Panc1 (cell line): ENCODE results near the gene TMEM108. TPM values are rescaled to one million over a fixed set of nuclear protein-coding genes. Genes with fewer than 3 reads are reported as not detected.

Source experiments
- ATAC-seq: fragments of 200-7000 bp; cut with Tn5 transposase; 2 replicates; pipeline ENCODE4 v1.9.1; 2020; ENCODE audit warnings: mild to moderate bottlenecking, moderate library complexity
- BruUV-seq: library from RNA; stranded (reverse); fragments of 400-500 nt; replicated peaks from 2 replicates; lab custom pipeline; 2021; lab: Mats Ljungman, UMichigan
- CTCF ChIA-PET: fragments of 300-600 bp; sonication (Branson Sonifier 250); formaldehyde crosslinking; loops from one replicate; lab custom pipeline; 2022; ENCODE audit warnings: antibody characterized with exemption; lab: Charles Lee
- POLR2A ChIA-PET: fragments of 300-600 bp; sonication (Branson Sonifier 250); formaldehyde crosslinking; loops from one replicate; lab custom pipeline; 2022; ENCODE audit warnings: antibody characterized with exemption; lab: Charles Lee
- DNase-seq: peaks from one replicate; pipeline ENCODE4 v3.0.0-alpha.2; 2010; ENCODE audit warnings: low read depth, low spot score
- H3K27ac ChIP-seq: 2 replicates; pipeline ENCODE4 v1.5.1; 2011; ENCODE audit warnings: mild to moderate bottlenecking, low read length, inconsistent platforms
- H3K27me3 ChIP-seq: fragments of 200-500 bp; sonication (Bioruptor generic); 2 replicates; pipeline ENCODE4 v1.6.0; 2014; ENCODE audit warnings: low read length, inconsistent platforms; ENCODE audit not compliant: control insufficient read depth, insufficient read depth
- H3K36me3 ChIP-seq: fragments of 200-500 bp; sonication (Bioruptor generic); 2 replicates; pipeline ENCODE4 v1.5.1; 2014; ENCODE audit warnings: inconsistent platforms, mild to moderate bottlenecking, low read length, moderate library complexity; ENCODE audit not compliant: control insufficient read depth, insufficient read depth
- H3K4me1 ChIP-seq: 2 replicates; pipeline ENCODE4 v1.5.1; 2011; ENCODE audit warnings: inconsistent platforms, mild to moderate bottlenecking, low read length, moderate library complexity; ENCODE audit not compliant: control insufficient read depth, insufficient read depth
- H3K4me3 ChIP-seq, 2 experiments: 2 replicates each; pipeline ENCODE4 v1.5.1; 2011 to 2012; ENCODE audit warnings: low read depth in 2 of 2, low read length in 2 of 2, mild to moderate bottlenecking in 2 of 2, inconsistent platforms in 1 of 2, moderate library complexity in 1 of 2
- H3K9me3 ChIP-seq: fragments of 200-500 bp; sonication (Bioruptor generic); 2 replicates; pipeline ENCODE4 v1.5.1; 2014; ENCODE audit warnings: low read depth, mild to moderate bottlenecking, inconsistent platforms, low read length, moderate library complexity; ENCODE audit not compliant: control insufficient read depth, insufficient read depth
- POLR2AphosphoS5 ChIP-seq: IDR thresholded peaks from 2 replicates; pipeline ENCODE4 v1.6.1; 2012; ENCODE audit warnings: mild to moderate bottlenecking, low read depth, low read length, moderate library complexity
- SIN3A ChIP-seq: IDR thresholded peaks from 2 replicates; pipeline ENCODE4 v1.6.1; 2012; ENCODE audit warnings: low read depth, mild to moderate bottlenecking, low read length, moderate library complexity, borderline replicate concordance; ENCODE audit not compliant: insufficient read depth
- TCF7L2 ChIP-seq: IDR thresholded peaks from 2 replicates; pipeline ENCODE4 v1.6.1; 2011; ENCODE audit warnings: mild to moderate bottlenecking, low read depth, low read length, inconsistent platforms
- in situ Hi-C: cut with HindIII; loops from 2 replicates; pipeline ENCODE4 v1.10.0; 2016; ENCODE audit warnings: low sequenced_read_pairs, low pct_unique_long_range_greater_than_20kb
- intact Hi-C: fragments of 100-400 bp; cut with micrococcal nuclease; formaldehyde crosslinking; loops from one replicate; pipeline ENCODE4 v1.10.0; 2022; ENCODE audit not compliant: unreplicated experiment
- total RNA-seq: library from RNA; stranded (reverse); gene quantifications from one replicate; pipeline ENCODE4 v1.2.1, GENCODE V29; 2021; ENCODE audit not compliant: unreplicated experiment
- TF ChIP-seq, protein P1 (sequence below): fragments of 450-650 bp; IDR thresholded peaks from 2 replicates; pipeline ENCODE4 v1.5.1; 2017; ENCODE audit warnings: mild to moderate bottlenecking
- TF ChIP-seq, protein P2 (sequence below), 2 experiments: IDR thresholded peaks; 2 replicates each; pipeline ENCODE4 v1.6.1; 2011 to 2012; ENCODE audit warnings: low read depth in 2 of 2, control low read depth in 1 of 2, low read length in 1 of 2, mild to moderate bottlenecking in 1 of 2, moderate library complexity in 1 of 2; ENCODE audit not compliant: insufficient read depth in 1 of 2

Gene TMEM108
- total RNA-seq, 1 experiment from 2014 or later: 0.41 TPM

DNA sequence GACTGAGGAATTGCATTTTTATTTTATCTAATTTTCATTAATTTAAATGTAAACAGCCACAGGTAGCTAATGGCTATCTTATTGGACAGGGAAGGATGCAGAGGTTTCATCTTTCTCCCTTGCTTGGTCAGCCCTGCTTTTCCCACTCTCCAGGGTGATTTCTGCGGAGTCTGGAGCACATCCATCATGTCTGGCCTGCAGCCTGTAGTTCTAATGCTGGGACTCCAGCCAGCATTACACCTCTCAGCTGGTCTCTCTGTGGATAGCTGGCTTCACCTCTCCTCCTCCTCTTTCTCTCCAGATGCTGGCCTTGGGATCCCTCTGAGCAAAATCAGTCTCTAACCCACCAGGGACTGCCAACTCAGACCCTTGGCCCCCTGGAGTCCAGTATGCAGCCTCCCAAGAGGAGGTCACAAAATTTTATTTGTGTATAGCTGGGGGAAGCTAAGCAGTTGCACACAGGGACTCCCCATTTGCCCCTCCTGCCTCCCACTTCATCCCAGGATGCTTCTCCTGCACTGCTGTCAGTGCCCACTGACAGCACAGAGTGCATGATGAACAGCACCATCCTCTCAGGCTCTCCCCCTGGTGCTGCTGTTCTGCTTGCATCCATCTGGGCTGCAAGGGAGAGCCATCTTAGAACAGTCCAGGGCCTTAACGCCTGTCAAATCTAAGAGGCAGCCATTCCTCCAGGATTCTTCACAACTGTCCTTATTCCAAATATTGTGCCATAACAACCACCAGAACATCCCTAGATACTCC is 363.4 kb downstream of the TMEM108 start:
- POLR2A ChIA-PET: no interaction called here
- TF ChIP-seq, protein P1, sequence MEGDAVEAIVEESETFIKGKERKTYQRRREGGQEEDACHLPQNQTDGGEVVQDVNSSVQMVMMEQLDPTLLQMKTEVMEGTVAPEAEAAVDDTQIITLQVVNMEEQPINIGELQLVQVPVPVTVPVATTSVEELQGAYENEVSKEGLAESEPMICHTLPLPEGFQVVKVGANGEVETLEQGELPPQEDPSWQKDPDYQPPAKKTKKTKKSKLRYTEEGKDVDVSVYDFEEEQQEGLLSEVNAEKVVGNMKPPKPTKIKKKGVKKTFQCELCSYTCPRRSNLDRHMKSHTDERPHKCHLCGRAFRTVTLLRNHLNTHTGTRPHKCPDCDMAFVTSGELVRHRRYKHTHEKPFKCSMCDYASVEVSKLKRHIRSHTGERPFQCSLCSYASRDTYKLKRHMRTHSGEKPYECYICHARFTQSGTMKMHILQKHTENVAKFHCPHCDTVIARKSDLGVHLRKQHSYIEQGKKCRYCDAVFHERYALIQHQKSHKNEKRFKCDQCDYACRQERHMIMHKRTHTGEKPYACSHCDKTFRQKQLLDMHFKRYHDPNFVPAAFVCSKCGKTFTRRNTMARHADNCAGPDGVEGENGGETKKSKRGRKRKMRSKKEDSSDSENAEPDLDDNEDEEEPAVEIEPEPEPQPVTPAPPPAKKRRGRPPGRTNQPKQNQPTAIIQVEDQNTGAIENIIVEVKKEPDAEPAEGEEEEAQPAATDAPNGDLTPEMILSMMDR: no peak
- no peak for TF ChIP-seq SIN3A
- TF ChIP-seq, protein P2, sequence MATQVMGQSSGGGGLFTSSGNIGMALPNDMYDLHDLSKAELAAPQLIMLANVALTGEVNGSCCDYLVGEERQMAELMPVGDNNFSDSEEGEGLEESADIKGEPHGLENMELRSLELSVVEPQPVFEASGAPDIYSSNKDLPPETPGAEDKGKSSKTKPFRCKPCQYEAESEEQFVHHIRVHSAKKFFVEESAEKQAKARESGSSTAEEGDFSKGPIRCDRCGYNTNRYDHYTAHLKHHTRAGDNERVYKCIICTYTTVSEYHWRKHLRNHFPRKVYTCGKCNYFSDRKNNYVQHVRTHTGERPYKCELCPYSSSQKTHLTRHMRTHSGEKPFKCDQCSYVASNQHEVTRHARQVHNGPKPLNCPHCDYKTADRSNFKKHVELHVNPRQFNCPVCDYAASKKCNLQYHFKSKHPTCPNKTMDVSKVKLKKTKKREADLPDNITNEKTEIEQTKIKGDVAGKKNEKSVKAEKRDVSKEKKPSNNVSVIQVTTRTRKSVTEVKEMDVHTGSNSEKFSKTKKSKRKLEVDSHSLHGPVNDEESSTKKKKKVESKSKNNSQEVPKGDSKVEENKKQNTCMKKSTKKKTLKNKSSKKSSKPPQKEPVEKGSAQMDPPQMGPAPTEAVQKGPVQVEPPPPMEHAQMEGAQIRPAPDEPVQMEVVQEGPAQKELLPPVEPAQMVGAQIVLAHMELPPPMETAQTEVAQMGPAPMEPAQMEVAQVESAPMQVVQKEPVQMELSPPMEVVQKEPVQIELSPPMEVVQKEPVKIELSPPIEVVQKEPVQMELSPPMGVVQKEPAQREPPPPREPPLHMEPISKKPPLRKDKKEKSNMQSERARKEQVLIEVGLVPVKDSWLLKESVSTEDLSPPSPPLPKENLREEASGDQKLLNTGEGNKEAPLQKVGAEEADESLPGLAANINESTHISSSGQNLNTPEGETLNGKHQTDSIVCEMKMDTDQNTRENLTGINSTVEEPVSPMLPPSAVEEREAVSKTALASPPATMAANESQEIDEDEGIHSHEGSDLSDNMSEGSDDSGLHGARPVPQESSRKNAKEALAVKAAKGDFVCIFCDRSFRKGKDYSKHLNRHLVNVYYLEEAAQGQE (IDR thresholded peaks at IDR 0.05; ENCODE audit: insufficient read depth in 1 of 2, low read depth in 2 of 2, low read length in 1 of 2): no peak
- TF ChIP-seq POLR2AphosphoS5: no peak
- TF ChIP-seq TCF7L2: no peak
- H3K4me1 ChIP-seq: peaks cover 23% of the 10 kb centered on the region
- no peaks in the 10 kb centered on the region for H3K9me3 ChIP-seq
- intact Hi-C loops (no loop called here), in situ Hi-C loops (no loop called here)
- peak overlapping the region; percentile 8; the same call in 1 of the 2 replicates for H3K27ac ChIP-seq
- H3K27me3 ChIP-seq: no peaks in the 10 kb centered on the region
- no peak for DNase-seq
- H3K4me3 ChIP-seq: no peak overlapping the region
- CTCF ChIA-PET: no interaction called here
- BruUV-seq: no TSS peak
- H3K36me3 ChIP-seq: no peaks in the 10 kb centered on the region
- ATAC-seq: peak; percentile 59

- DNase-seq (no peak), ATAC-seq (no peak)
- CTCF ChIA-PET: interaction anchor here (0.5 kb wide), 1 partner anchor 91 kb away, joined by 3 read pairs; no protein-coding TSS in a partner anchor
- BruUV-seq: no TSS peak
- no peaks in the 10 kb centered on the region for H3K9me3 ChIP-seq
- POLR2A ChIA-PET: interaction anchor here (0.5 kb wide), 1 partner anchor 41 kb away, joined by 3 read pairs; no protein-coding TSS in a partner anchor
- peak overlapping the region; percentile 80 for H3K27ac ChIP-seq
- no peak overlapping the region for H3K4me3 ChIP-seq
- TF ChIP-seq, protein P1: no peak
- TF ChIP-seq, protein P2 (IDR thresholded peaks at IDR 0.05; ENCODE audit: insufficient read depth in 1 of 2, low read depth in 2 of 2, low read length in 1 of 2): no peak
- TF ChIP-seq SIN3A (no peak), TCF7L2 (no peak)
- in situ Hi-C loops: no loop called here
- H3K27me3 ChIP-seq: no peaks in the 10 kb centered on the region
- intact Hi-C loops: no loop called here
- peaks cover 40% of the 10 kb centered on the region for H3K4me1 ChIP-seq
- no peaks in the 10 kb centered on the region for H3K36me3 ChIP-seq
Measured at GRCh38 chr3:133404920-133405319, 366.7 kb downstream of the TMEM108 start.
